ENCODE measurements around the gene TIGD6. TPM values are rescaled to one million over a fixed set of nuclear protein-coding genes. Genes with fewer than 3 reads are reported as not detected.
"Not testable (repeated sequence)": the region's sequence is repeated elsewhere in the genome, so short reads cannot be mapped to it uniquely, and the experiment has no call there.

Gene TIGD6
- total RNA-seq (4.8 TPM), polyA plus RNA-seq (4.1 TPM)

GRCh38 chr5:150000256-150000989, at the start of gene TIGD6, which contains the start of gene HMGXB3:
Gene TIGD6, minus strand, starts transcription at chr5:150000654. Its CDS starts 4,306 bp downstream, at chr5:149996348.
Gene HMGXB3, plus strand, starts transcription at chr5:150000739. Its CDS starts 4,114 bp downstream, at chr5:150004853.
- under 1% methylated on average over 72 of the region's 72 CpGs for WGBS
- peak; percentile 85 for DNase-seq (ENCODE audit: extremely low spot score)
- Histone ChIP-seq H3K27ac (ENCODE audit: low read depth) (peak within 1 kb of the TSS; percentile 83), H3K4me3 (ENCODE audit: low read depth, low read length) (peak within 1 kb of the TSS; percentile 96), H3K36me3 (ENCODE audit: insufficient read depth) (no peaks in the 10 kb centered on the region), H3K4me1 (ENCODE audit: insufficient read depth) (no peaks in the 10 kb centered on the region)

GRCh38 chr5:150046031-150046430, 45.6 kb upstream of the TIGD6 start:
- Histone ChIP-seq H3K4me3 (ENCODE audit: low read depth, low read length) (no peak overlapping the region), H3K4me1 (ENCODE audit: insufficient read depth) (no peaks in the 10 kb centered on the region), H3K36me3 (ENCODE audit: insufficient read depth) (peaks cover 11% of the 10 kb centered on the region), H3K27ac (ENCODE audit: low read depth) (no peak overlapping the region)
- DNase-seq (ENCODE audit: extremely low spot score) = no peak
- WGBS = 77% methylated on average over 6 of the region's 6 CpGs

- no peak for DNase-seq (ENCODE audit: extremely low spot score)
- WGBS = 86% methylated on average over 6 of the region's 6 CpGs
- no peak overlapping the region for H3K4me3 ChIP-seq (ENCODE audit: low read depth, low read length)
- H3K4me1 ChIP-seq (ENCODE audit: insufficient read depth) = no peaks in the 10 kb centered on the region
- H3K36me3 ChIP-seq (ENCODE audit: insufficient read depth) = peaks cover 7% of the 10 kb centered on the region
- no peak overlapping the region for H3K27ac ChIP-seq (ENCODE audit: low read depth)
These were observed 45.1 kb upstream of the TIGD6 start for GRCh38 chr5:150045549-150045948.

- no peaks in the 10 kb centered on the region for H3K4me1 ChIP-seq (ENCODE audit: insufficient read depth)
- DNase-seq (ENCODE audit: extremely low spot score) = no peak
- no peak overlapping the region for H3K4me3 ChIP-seq (ENCODE audit: low read depth, low read length)
- peaks cover 6% of the 10 kb centered on the region for H3K36me3 ChIP-seq (ENCODE audit: insufficient read depth)
- WGBS = 58% methylated on average over 7 of the region's 7 CpGs
- H3K27ac ChIP-seq (ENCODE audit: low read depth) = no peak overlapping the region
These were observed 44.3 kb upstream of the TIGD6 start for GRCh38 chr5:150044712-150045111.

GRCh38 chr5:150044329-150044681, 43.9 kb upstream of the TIGD6 start:
- Histone ChIP-seq H3K4me1 (ENCODE audit: insufficient read depth) (no peaks in the 10 kb centered on the region), H3K27ac (ENCODE audit: low read depth) (no peak overlapping the region), H3K36me3 (ENCODE audit: insufficient read depth) (peaks cover 6% of the 10 kb centered on the region), H3K4me3 (ENCODE audit: low read depth, low read length) (no peak overlapping the region)
- DNase-seq (ENCODE audit: extremely low spot score) = no peak

- 55% methylated on average over 4 of the region's 4 CpGs for WGBS
- Histone ChIP-seq H3K36me3 (ENCODE audit: insufficient read depth) (peaks cover 6% of the 10 kb centered on the region), H3K4me3 (ENCODE audit: low read depth, low read length) (no peak overlapping the region), H3K4me1 (ENCODE audit: insufficient read depth) (no peaks in the 10 kb centered on the region), H3K27ac (ENCODE audit: low read depth) (no peak overlapping the region)
- DNase-seq (ENCODE audit: extremely low spot score) = no peak
These were observed 43.3 kb upstream of the TIGD6 start for GRCh38 chr5:150043657-150044328.

- no peak overlapping the region for H3K27ac ChIP-seq (ENCODE audit: low read depth)
- WGBS = 90% methylated on average over 3 of the region's 3 CpGs
- peaks cover 3% of the 10 kb centered on the region for H3K36me3 ChIP-seq (ENCODE audit: insufficient read depth)
- H3K4me3 ChIP-seq (ENCODE audit: low read depth, low read length) = no peak overlapping the region
- H3K4me1 ChIP-seq (ENCODE audit: insufficient read depth) = no peaks in the 10 kb centered on the region
- DNase-seq (ENCODE audit: extremely low spot score) = no peak
These were observed 42.0 kb upstream of the TIGD6 start for GRCh38 chr5:150042459-150042858.

GRCh38 chr5:150038547-150038946, 38.1 kb upstream of the TIGD6 start:
- H3K4me1 ChIP-seq (ENCODE audit: insufficient read depth) = no peaks in the 10 kb centered on the region
- H3K36me3 ChIP-seq (ENCODE audit: insufficient read depth) = peaks cover 3% of the 10 kb centered on the region
- DNase-seq (ENCODE audit: extremely low spot score) = no peak
- H3K27ac ChIP-seq (ENCODE audit: low read depth) = no peak overlapping the region
- H3K4me3 ChIP-seq (ENCODE audit: low read depth, low read length) = no peak overlapping the region
- WGBS = 53% methylated on average over 2 of the region's 2 CpGs

GRCh38 chr5:150036513-150036912, 36.1 kb upstream of the TIGD6 start:
- DNase-seq (ENCODE audit: extremely low spot score) = no peak
- Histone ChIP-seq H3K36me3 (ENCODE audit: insufficient read depth) (peaks cover 2% of the 10 kb centered on the region), H3K4me3 (ENCODE audit: low read depth, low read length) (no peak overlapping the region), H3K27ac (ENCODE audit: low read depth) (no peak overlapping the region), H3K4me1 (ENCODE audit: insufficient read depth) (no peaks in the 10 kb centered on the region)
- whole genome bisulfite sequencing = 69% methylated on average over 9 of the region's 9 CpGs

- 80% methylated on average over 7 of the region's 7 CpGs for WGBS
- Histone ChIP-seq H3K27ac (ENCODE audit: low read depth) (no peak overlapping the region), H3K4me3 (ENCODE audit: low read depth, low read length) (no peak overlapping the region), H3K36me3 (ENCODE audit: insufficient read depth) (peaks cover 6% of the 10 kb centered on the region), H3K4me1 (ENCODE audit: insufficient read depth) (no peaks in the 10 kb centered on the region)
- DNase-seq (ENCODE audit: extremely low spot score) = no peak
These were observed 34.9 kb upstream of the TIGD6 start for GRCh38 chr5:150035139-150035895.

- 66% methylated on average over 4 of the region's 4 CpGs for WGBS
- DNase-seq (ENCODE audit: extremely low spot score) = no peak
- Histone ChIP-seq H3K4me1 (ENCODE audit: insufficient read depth) (no peaks in the 10 kb centered on the region), H3K4me3 (ENCODE audit: low read depth, low read length) (no peak overlapping the region), H3K27ac (ENCODE audit: low read depth) (no peak overlapping the region), H3K36me3 (ENCODE audit: insufficient read depth) (peaks cover 6% of the 10 kb centered on the region)
These were observed 34.2 kb upstream of the TIGD6 start for GRCh38 chr5:150034662-150035061.

GRCh38 chr5:150033334-150033733, 32.9 kb upstream of the TIGD6 start:
- Histone ChIP-seq H3K4me3 (ENCODE audit: low read depth, low read length) (no peak overlapping the region), H3K27ac (ENCODE audit: low read depth) (no peak overlapping the region), H3K4me1 (ENCODE audit: insufficient read depth) (no peaks in the 10 kb centered on the region), H3K36me3 (ENCODE audit: insufficient read depth) (peaks cover 6% of the 10 kb centered on the region)
- WGBS = 97% methylated on average over 4 of the region's 4 CpGs
- no peak for DNase-seq (ENCODE audit: extremely low spot score)

GRCh38 chr5:150028047-150028446, 27.6 kb upstream of the TIGD6 start:
- H3K27ac ChIP-seq (ENCODE audit: low read depth); H3K36me3 ChIP-seq (ENCODE audit: insufficient read depth); H3K4me1 ChIP-seq (ENCODE audit: insufficient read depth); DNase-seq (ENCODE audit: extremely low spot score); H3K4me3 ChIP-seq (ENCODE audit: low read depth, low read length): not testable (repeated sequence)
- WGBS = 73% methylated on average over 1 of the region's 1 CpG
